ENCODE results near the gene CEP128. TPM values are rescaled to one million over a fixed set of nuclear protein-coding genes. Genes with fewer than 3 reads are reported as not detected.

Gene CEP128
- polyA plus RNA-seq, 1 of the 3 experiments (the other 2 are of a cell fraction), result 1.2 TPM

DNA sequence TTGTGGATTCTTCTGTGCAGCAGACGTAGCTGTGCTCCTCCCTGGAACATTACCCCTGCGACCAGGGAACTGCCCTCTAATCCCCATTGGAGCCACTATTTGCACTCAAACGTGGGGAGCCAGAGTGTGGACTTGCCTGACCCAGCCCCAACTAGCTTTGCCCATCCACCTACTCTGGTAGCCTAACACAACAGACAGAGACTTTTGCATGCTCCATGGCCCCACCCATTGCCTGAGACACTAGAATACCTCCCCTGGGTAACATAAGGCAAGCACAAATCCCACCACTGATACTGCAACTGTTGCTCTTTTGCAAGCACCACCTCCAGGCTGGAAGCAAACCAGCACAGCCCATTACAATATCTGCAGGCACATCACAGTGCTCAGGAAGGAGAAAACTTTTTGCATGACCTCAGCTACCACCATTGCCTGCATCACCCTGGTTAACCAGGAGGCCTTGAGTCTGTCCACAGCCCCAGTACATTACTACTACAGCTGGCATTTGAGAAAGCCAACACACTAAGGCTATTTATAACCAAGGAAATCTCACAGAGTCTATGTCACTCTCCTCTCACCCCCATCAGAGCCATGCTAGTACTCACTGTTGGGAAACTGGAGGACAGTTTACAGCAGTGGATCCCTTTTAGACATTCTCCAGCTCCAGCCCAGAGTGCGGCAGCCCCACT is 15.0 kb downstream of the CEP128 start:
- CTCF ChIA-PET, result no interaction called here
- TF ChIP-seq JUND (IDR thresholded peaks at IDR 0.05) (no peak), TAF1 (IDR thresholded peaks at IDR 0.05; ENCODE audit: borderline replicate concordance, low read depth, low read length) (no peak), MEF2A (IDR thresholded peaks at IDR 0.05; ENCODE audit: borderline replicate concordance, low read depth) (no peak), FOXJ3 (CRISPR knock-in tag; IDR thresholded peaks at IDR 0.05) (no peak), POLR2AphosphoS5 (IDR thresholded peaks at IDR 0.05; ENCODE audit: low read depth, low read length) (no peak), REST (IDR thresholded peaks at IDR 0.05; ENCODE audit: low read depth, low read length) (no peak)
- TF ChIP-seq, protein P1, sequence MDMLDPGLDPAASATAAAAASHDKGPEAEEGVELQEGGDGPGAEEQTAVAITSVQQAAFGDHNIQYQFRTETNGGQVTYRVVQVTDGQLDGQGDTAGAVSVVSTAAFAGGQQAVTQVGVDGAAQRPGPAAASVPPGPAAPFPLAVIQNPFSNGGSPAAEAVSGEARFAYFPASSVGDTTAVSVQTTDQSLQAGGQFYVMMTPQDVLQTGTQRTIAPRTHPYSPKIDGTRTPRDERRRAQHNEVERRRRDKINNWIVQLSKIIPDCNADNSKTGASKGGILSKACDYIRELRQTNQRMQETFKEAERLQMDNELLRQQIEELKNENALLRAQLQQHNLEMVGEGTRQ (IDR thresholded peaks at IDR 0.05; ENCODE audit: borderline replicate concordance, low read depth, low read length), result no peak
- TF ChIP-seq, protein P2, sequence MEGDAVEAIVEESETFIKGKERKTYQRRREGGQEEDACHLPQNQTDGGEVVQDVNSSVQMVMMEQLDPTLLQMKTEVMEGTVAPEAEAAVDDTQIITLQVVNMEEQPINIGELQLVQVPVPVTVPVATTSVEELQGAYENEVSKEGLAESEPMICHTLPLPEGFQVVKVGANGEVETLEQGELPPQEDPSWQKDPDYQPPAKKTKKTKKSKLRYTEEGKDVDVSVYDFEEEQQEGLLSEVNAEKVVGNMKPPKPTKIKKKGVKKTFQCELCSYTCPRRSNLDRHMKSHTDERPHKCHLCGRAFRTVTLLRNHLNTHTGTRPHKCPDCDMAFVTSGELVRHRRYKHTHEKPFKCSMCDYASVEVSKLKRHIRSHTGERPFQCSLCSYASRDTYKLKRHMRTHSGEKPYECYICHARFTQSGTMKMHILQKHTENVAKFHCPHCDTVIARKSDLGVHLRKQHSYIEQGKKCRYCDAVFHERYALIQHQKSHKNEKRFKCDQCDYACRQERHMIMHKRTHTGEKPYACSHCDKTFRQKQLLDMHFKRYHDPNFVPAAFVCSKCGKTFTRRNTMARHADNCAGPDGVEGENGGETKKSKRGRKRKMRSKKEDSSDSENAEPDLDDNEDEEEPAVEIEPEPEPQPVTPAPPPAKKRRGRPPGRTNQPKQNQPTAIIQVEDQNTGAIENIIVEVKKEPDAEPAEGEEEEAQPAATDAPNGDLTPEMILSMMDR (IDR thresholded peaks at IDR 0.05), result no peak
- no peaks in the 10 kb centered on the region for H3K9me2 ChIP-seq
- H3K9me3 ChIP-seq, result no peaks in the 10 kb centered on the region
- no peaks in the 10 kb centered on the region for H3K27me3 ChIP-seq (ENCODE audit: insufficient read depth)
- H4K20me1 ChIP-seq (ENCODE audit: insufficient read depth), result no peaks in the 10 kb centered on the region
- no peak overlapping the region for H3K27ac ChIP-seq (ENCODE audit: low read depth in 2 of 2, low read length in 1 of 2)
- POLR2A ChIA-PET, result interaction anchor here (0.6 kb wide), 1 partner anchor 253 kb away, joined by 3 read pairs; no protein-coding TSS in a partner anchor
- no peak overlapping the region for H3K9ac ChIP-seq
- peaks cover 30% of the 10 kb centered on the region; the same call in 1 of the 2 replicates for H3K79me2 ChIP-seq (ENCODE audit: insufficient read depth)
- H3K4me1 ChIP-seq (ENCODE audit: control insufficient read depth in 1 of 2, insufficient read depth in 2 of 2, low read depth in 1 of 2, low read length in 1 of 2), result peaks cover 0 to 16% of the 10 kb centered on the region in 2 experiments; a peak in 2 of 4 replicates
- no peak overlapping the region for H3K4me3 ChIP-seq (ENCODE audit: low read depth in 2 of 2, low read length in 1 of 2)
- H3F3A ChIP-seq (replicated peaks; ENCODE audit: insufficient read depth), result peaks cover 5% of the 10 kb centered on the region
- peaks cover 0 to 5% of the 10 kb centered on the region in 2 experiments for H3K36me3 ChIP-seq (replicated peaks in 1 of 2; ENCODE audit: control insufficient read depth in 1 of 2, insufficient read depth in 2 of 2, low read length in 1 of 2)
- no peak for DNase-seq
- no peak overlapping the region for H3K4me2 ChIP-seq
- H2AFZ ChIP-seq (ENCODE audit: low read depth), result no peak overlapping the region
- 94% methylated on average over 4 of the region's 4 CpGs for WGBS (ENCODE audit: low lambda C conversion rate)

All from SK-N-SH (cell line).